GM19025 (cell line): Measurements from ENCODE around the gene CHGA.

Source experiments
- ATAC-seq: cut with Tn5 transposase; IDR thresholded peaks from one replicate; pipeline ENCODE4 v1.9.1; 2021; ENCODE audit warnings: mild to moderate bottlenecking, low read depth, moderate library complexity; ENCODE audit not compliant: unreplicated experiment

The CHGA gene

GRCh38 chr14:92903359-92903758 is 19.6 kb upstream of the CHGA start:
- no peak for ATAC-seq

GRCh38 chr14:92905667-92906066 is 17.3 kb upstream of the CHGA start:
- no peak for ATAC-seq

- ATAC-seq = no peak
These were observed 16.5 kb upstream of the CHGA start for GRCh38 chr14:92906420-92906819.

GRCh38 chr14:92906823-92907222 is 16.1 kb upstream of the CHGA start:
- ATAC-seq = no peak

- ATAC-seq = no peak
These were observed 15.5 kb upstream of the CHGA start for GRCh38 chr14:92907316-92907911.

- ATAC-seq = no peak
These were observed 8.8 kb upstream of the CHGA start for GRCh38 chr14:92914087-92914656.

GRCh38 chr14:92916201-92916600 is 6.7 kb upstream of the CHGA start:
- no peak for ATAC-seq

- ATAC-seq = no peak
These were observed 5.7 kb upstream of the CHGA start for GRCh38 chr14:92917041-92917940.

- no peak for ATAC-seq
These were observed 5.0 kb upstream of the CHGA start for GRCh38 chr14:92917956-92918355.

- ATAC-seq = no peak
These were observed 2.9 kb upstream of the CHGA start for GRCh38 chr14:92920001-92920400.

GRCh38 chr14:92922155-92922735 is 705 bp upstream of the CHGA start:
- ATAC-seq = no peak

GRCh38 chr14:92923744-92924103 is 774 bp downstream of the CHGA start:
- ATAC-seq = no peak

- ATAC-seq = no peak
These were observed 1.3 kb downstream of the CHGA start for GRCh38 chr14:92924247-92924646.

- no peak for ATAC-seq
These were observed 2.5 kb downstream of the CHGA start for GRCh38 chr14:92925446-92925845.

GRCh38 chr14:92926180-92926845 is 3.4 kb downstream of the CHGA start:
- ATAC-seq = no peak

- no peak for ATAC-seq
These were observed 4.0 kb downstream of the CHGA start for GRCh38 chr14:92926931-92927330.

- ATAC-seq = no peak
These were observed 4.7 kb downstream of the CHGA start for GRCh38 chr14:92927349-92928257.

- no peak for ATAC-seq
These were observed 5.3 kb downstream of the CHGA start for GRCh38 chr14:92928258-92928629.

- ATAC-seq = no peak
These were observed 6.2 kb downstream of the CHGA start for GRCh38 chr14:92928961-92929688.
